ENCODE measurements around the gene HMGCS1.
"Not testable (repeated sequence)": the region's sequence is repeated elsewhere in the genome, so short reads cannot be mapped to it uniquely, and the experiment has no call there.

The HMGCS1 gene

DNA sequence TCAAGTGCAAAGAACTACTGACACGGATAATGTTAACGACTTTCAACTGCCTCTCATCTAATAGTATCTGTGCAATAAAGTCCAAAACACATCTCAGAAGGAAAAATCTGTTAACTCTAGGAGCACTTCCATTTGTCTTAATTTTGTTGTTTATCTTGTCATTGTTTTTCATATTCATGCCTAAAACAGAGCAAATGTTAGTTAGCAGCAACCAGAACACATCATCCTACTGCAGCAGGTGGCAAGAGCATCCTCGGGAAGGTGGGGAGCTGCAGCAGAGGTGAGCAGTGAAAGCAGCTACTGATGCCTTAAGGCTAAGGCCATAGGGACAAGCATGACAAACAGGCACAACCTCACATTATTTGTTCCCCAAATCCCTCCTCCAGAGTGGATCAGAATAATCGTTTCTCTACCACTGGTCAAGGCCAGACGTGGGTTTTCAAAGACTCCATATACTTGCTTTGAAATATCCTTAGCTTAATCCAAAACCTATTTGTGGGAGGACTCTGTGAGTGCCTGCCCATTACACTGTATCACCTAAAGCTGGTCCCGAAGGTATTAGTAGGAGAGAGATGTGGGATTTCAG, 1.0 kb downstream of the HMGCS1 start:
- DNase-seq (ENCODE audit: low spot score), result no peak

DNA sequence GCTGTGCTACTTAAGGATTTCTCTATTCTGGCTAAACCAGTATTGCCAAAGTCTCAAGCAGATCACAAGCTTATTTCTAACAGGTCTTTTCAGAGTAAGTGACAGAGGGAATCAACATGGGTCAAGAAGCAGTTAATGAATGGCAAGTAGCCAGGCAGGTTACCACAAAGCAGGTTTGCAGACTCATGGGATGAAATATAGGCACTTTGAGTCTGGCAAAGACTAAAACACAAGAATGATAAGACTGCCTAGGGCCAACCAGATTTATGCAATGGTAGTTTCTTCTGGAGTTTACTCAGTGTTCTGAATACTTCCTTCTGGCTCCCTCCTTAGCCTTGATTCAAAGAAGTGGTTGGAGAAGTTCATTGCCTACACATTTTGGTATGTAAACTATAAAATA, 3.6 kb downstream of the HMGCS1 start:
- DNase-seq (ENCODE audit: low spot score), result no peak

DNA sequence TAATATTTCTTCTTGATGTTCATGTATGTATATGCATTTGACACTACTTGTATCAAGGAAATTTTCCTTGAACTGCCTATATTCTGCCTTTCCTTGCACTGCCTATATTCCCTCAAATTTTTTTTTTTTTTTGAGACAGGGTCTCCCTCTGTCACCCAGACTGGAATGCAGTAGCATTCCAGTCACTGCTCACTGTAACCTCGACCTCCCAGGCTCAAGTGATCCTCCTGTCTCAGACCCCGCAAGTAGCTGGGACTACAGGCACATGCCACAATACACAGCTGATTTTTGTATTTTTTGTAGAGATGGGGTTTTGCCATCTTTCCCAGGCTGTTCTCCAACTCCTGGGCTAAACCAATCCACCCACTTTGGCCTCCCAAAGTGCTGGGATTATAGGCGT, 4.1 kb downstream of the HMGCS1 start:
- no peak for DNase-seq (ENCODE audit: low spot score)

DNA sequence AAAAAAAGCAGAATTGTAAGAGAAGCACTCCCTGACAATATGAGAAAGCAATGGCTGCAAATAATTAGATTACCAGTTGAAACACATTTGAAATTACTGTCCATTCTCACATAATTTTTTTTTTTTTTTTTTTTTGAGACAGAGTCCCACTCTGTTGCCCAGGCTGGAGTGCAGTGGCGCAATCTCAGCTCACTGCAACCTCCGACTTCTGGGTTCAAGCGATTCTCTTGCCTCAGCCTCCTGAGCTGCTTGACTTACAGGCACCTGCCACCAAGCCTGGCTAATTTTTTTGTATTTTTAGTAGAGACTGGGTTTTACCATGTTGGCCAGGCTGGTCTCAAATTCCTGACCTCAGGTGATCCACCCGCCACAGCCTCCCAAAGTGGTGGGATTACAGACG, 6.3 kb downstream of the HMGCS1 start:
- DNase-seq (ENCODE audit: low spot score), result not testable (repeated sequence)

DNA sequence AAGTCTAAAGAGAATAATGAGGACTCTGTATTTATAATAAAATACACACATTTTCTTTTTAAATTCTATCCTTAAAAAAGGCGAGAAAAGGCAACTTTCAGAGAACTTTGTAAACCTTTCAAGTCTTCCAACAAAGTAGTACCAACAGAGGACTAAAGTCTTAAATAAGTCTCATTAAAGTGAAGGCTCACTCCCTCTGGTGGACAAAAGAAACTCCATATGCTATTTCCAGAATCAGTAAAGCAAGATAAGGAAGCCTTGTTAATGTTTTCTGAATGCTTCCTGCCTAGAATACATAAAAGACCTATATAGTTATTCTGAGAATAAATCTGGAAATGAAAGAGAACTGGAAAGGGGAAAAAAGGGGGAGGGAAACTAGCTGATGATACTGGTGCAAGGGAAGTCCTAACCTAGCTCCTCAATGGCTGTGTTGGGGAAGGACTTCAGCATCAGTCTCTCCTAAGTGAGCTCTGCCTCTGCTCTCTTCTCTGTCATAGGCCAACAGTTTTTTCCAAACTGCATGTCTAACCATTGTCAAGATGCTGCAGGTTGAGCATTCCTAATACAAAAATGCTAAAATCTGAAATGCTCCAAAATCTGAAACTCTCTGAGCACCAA, 7.2 kb downstream of the HMGCS1 start:
- DNase-seq (ENCODE audit: low spot score), result no peak

DNA sequence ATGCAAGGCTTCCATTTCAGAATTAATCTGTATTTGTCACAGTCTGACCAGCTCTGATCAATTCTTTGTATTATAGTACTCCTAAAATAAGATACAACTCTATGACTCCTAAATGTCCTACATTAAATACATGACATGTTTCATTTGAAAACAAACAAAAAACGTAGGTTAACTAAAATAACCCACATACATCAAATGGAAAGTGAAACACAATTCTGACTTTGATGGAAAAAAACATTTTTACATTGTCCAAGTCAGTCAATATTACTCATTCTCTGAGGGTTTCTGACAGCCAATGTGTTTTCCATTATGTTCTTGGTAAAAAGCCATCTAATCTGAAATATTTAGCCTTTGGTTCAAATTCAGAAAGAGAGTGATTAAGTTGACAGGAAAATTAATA, 8.7 kb downstream of the HMGCS1 start:
- no peak for DNase-seq (ENCODE audit: low spot score)

DNA sequence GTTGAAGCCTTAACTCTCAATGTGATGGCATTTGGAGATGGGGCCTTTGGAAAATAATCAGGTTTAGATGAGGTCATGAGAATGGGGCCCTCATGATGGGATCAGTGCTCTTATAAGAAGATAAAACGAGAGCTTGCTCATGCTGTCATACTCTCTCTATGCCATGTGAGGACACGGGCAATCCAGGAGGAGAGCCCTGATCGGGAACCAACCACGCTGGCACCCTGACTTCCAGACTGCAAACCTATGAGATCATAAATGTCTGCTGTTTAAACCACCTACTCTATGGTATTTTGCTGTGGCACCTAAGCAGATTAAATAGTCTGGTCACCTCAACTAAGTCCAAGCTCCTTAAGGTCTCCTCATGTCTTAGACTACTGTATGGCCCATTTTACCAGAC, 10.0 kb downstream of the HMGCS1 start:
- no peak for DNase-seq (ENCODE audit: low spot score)

DNA sequence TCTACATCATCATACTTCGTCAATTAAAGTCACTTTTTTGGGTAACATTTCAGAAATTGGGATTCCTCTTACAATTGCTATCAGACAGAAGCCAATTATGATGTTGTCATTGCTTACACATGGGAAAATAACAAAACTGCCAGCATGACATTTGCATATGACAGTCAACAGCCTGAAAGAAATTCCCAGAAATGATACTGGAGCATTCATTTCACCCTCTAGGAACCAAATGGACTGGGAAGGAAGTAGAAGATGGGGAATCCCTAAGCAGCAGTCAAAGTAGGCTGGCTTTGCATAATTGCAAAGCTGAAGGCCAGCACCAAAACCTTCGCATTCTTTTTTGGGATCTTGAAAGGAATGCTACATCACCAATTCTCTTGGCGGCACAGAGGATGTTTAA, 10.7 kb downstream of the HMGCS1 start:
- no peak for DNase-seq (ENCODE audit: low spot score)

DNA sequence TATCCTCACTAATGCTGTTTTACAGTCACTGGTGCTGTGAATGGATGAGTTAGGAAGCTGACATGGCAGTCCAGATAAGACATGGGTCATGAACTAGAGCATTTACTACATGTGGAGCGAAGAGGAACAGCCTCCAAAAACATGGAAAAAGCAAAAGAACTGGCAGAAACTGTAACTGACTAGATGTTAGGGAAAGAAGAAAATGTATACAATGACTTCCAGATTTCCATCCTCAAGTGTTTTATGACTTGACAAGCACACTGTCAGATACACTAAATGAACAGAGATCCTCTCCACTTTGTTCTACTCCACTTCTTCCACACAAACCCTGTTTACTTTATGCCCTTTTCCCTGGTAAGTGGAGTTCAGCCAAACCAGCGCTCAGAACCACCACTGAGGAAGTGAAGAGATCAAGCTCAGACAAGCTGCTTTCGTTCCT, 11.5 kb downstream of the HMGCS1 start:
- no peak for DNase-seq (ENCODE audit: low spot score)

DNA sequence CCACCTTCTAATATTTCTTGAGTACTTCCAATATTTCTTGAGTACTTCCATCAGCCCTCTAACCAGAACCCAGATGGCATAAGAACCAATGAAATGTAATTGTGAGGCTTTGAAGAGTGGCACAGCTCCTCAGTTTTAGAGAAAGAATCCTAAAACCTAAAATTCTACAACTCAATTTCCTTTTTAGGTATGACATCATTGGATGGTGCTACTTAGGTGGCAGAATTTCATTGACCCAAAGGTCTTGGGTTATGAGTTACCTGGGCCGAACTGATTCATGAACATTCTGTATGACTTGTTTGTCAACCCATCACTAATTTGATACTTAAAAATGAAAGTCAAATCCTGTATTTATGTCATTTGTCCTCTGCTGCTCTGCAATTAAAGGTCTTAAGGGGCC, 13.1 kb downstream of the HMGCS1 start:
- no peak for DNase-seq (ENCODE audit: low spot score)

DNA sequence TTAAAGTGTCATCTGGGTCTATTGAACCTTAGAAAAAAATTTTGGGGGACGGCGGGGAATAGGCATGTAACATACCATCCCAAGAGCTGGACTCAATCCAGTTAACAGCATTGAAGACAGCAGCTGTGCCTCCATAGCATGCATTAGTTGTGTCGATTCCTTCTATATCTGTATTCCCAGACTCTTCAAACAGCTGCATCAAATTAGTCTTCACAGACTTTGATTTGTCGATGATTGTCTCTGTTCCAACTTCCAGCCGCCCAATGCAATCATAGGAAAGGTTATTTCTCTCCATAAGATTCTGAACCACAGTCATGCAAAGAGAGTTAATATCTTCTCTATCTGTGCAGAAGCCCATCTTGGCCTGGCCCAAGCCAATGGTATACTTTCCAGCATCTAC, 14.8 kb downstream of the HMGCS1 start:
- DNase-seq (ENCODE audit: low spot score), result no peak

DNA sequence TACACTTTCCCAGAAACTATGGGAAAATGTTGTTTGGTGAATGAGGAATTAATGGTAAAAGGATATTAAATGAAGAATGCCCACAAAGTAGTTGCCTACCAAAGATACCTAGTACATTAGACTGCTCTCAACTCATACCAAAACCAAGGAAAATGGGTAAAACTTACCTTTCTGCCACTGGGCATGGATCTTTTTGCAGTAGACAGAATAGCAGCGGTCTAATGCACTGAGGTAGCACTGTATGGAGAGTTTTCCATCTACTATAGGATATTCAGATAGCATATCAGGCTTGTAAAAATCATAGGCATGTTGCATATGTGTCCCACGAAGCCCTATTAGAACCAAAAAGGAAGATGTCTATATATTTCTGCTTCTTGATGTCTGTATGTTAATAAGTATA, 16.4 kb downstream of the HMGCS1 start:
- no peak for DNase-seq (ENCODE audit: low spot score)

DNA sequence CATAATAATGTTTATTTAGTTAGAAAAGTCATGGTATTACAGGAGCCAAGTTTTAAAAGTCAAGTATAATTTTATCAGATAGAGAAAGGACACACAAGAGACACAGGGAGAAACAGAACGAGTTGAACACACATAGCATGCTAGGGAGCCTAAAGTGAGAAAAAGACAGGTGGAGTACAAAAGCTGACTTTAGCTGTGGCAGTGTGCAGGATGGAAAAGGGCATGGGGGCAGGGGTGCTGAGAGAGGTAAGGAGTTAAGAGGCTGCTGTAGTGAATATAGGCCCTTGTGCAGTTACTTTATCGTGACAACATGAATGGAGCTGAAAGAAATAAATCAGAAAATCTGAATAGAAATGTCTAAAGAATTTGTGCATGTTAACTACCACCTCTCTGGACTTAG, 18.0 kb downstream of the HMGCS1 start:
- DNase-seq (ENCODE audit: low spot score), result no peak

DNA sequence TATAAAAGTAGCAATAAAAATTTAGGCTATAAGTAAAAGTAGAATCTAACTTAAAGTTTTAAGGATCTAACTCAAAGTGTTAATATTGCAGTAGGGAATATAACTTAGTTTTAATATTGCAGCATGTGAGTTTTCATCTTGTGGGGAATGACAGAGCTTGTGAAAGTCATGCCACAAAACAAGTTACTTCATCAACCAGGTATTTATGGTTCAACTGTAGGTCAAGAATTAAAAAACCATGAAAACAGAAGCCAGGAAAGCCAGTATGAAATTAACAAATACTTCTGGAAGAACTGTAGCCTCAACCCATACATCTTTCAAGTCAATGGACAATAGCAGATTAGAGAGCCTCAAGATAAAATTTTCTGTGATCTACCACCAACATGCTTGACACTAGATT, 19.0 kb downstream of the HMGCS1 start:
- DNase-seq (ENCODE audit: low spot score), result no peak

DNA sequence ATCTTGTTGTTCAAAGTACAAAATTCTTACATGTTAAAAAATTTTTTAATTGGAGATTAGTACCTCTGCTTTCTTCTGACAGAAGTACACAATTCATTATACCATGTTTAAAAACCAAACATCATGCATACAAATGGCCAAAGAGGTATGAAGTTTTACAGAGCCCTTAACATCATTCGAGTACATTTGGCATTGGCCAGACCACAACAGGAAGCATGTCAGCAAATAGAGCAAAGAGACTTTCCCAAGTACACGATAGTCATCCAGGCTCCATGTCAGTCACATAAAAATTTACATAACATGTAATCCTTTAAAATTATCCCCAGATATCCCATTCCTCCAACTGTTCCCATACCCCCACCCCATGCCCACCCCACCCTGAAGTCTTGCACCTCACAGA, 22.5 kb downstream of the HMGCS1 start:
- no peak for DNase-seq (ENCODE audit: low spot score)

DNA sequence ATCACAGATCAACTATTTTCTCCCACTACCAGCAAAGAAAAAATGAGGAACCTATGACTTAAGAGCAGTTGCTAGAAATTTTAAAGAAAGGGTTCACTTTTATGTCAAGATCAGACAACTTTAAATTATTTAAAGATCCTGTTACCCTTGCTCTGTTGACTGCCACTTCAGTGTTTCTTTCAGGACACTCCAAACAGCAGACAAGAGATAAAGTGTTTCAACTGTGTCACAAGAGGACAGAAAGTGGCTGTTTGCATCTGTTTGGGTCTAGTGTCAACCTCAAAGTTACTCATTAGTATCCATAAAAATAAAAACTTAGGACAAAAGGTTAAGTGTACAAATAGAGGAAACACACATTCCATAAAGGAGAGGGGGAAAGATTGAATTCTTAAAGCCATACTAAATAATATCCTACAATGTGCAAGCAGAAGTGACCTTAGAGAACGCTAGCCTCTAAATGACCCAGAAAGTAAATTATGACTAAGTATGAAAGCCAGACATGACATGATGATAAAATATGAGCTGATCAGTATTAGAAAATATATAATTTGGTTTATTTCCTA, 24.9 kb downstream of the HMGCS1 start:
- no peak for DNase-seq (ENCODE audit: low spot score)

DNA sequence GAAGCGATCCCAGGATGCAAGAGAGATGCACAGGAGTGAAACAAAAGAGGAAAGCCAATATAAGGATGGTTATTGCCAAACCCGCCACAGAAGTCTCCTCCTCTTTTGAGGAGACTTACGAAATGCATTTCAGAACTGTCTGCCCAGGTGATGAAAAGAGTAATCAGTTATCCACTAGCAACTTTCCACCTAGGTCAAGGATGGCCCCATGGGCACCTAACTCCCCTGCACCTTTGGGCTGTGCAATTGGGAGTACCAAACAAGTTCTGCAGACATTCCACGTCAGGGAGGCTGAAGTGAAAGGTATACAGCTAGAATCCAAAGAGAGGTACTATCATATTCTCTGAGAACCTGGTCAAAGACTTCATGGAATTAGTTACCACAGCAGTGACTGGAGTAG, 25.7 kb downstream of the HMGCS1 start:
- no peak for DNase-seq (ENCODE audit: low spot score)

DNA sequence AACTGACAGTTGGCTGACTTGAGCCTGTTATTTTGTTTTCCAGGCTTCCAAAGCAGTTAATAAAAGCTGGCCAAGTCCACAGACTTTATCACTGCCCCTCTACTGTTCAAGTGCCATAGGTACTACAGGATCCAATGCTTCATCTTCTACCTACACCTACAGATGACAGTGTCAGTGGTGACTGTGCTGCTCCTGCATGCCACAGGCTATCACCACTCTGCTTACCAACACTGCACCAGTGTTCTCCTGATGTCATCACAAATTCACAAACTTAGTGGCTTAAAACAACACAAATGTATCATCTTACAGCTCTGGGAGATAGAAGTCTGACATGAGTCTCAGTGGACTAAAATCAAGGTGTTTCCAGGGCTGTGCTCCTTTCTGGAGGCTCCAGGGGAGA, 26.6 kb downstream of the HMGCS1 start:
- no peak for DNase-seq (ENCODE audit: low spot score)

DNA sequence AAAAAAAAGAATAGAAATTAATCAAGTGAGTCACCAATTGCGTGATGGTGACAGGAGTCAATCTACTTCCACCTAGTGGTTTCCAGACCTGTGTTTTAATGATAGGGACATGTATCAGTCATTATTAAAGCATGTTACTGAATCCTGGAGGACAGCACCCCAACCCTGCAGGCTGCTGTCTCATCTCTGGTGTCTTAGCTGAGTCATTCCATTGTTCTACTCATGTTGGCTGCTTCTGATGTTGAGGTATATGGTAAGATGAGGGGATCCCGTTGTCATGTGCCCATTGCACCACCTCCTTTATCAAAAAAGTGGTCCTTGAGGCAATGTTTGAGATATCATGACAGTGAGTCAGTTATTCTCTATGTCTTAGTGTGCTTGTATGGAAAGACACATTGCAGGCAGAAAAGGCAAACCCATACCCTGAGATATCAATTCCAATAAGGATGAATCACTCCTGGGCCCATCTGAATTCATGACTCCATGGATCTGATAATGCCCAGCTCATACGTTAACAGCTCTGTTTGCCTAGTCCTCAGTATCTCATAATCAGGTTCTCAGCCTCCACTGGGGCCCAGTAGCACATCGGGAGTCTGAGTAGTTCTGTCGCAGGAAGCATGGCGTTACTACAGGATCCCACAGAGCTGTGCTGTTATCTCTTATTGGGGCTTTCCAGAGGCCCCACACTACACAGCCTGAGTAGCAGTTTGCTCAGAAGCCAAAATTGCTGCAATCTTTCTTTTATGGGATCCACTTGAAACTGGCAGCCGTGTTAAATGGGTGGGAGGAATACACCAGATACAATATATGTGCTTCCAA, 31.2 kb downstream of the HMGCS1 start:
- DNase-seq (ENCODE audit: low spot score), result no peak

DNA sequence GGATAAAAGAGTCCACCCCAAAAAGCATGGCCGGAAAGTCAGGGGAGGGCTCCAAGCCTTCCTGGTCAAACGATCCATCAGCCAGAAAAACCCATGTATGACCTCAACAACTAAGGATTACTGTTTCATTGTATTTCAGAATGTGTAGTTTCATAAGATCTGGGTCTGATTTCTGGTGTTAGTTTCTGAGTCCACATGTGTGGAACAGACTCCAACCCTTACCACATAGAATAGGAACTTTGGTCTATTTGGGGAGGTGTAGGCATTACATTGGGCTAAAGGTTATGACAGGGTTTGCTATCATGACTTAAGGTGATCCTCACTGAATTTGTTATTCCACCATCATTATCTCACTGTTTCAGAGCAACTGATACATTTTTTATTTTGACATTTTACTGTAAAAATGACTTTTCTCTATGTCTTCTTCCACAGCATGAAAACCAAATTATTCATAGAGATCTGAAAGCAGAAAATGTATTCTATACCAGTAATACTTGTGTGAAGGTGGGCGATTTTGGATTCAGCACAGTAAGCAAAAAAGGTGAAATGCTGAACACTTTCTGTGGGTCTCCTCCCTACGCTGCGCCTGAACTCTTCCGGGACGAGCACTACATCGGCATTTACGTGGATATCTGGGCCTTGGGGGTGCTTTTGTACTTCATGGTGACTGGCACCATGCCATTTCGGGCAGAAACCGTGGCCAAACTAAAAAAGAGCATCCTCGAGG, 33.5 kb downstream of the HMGCS1 start:
- no peak for DNase-seq (ENCODE audit: low spot score)

DNA sequence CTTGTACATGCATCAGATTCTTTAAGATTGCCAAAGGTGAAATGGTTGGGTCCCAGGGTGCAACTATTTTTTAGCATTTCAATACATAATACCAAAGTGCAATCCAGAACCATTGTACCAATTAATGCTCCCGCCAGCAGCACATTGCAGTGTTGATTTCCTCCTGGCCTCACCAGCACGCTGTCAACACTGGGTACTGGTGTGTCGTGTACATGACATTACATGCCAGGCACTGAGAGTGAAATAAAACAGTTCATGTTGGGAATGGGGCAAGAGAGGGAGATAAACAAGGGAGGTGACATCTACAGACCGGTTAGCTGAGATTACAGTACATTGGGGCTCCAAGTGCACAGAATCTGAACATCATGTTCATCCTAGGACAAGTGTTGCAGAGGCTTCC, 37.8 kb downstream of the HMGCS1 start:
- no peak for DNase-seq (ENCODE audit: low spot score)

DNA sequence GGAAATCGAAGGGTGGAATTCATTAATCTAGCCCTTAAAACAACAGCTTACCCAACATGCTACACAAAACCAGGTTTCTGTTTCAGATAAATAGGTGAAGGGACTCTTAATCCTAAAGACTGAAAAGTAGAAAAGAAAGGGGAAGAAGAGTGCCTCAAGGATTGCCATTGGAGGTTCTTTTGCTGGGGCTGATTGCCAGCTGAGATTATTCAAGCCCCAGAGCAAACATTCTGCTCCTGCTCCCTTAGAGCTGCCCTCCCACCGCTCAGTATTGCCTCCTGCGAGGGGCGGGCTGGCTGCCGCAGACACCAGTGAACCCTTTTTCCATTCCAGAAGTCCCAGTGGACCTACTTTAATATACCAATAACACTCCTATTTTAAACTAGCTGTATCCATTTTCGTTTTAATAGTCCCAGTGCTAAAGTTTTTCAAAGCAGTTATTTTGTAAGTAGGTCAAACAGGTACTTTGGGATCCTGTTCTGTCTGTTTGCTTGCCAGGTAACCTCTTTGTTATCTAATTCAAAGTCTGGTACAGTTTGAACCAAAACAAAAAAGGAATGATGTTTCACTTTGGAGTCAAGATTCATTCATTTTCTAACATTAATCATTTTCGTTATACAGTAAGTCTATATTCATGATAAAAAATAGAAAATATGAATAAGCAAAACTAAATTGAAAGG, 38.6 kb downstream of the HMGCS1 start:
- DNase-seq (ENCODE audit: low spot score), result no peak
